Activated CD8-positive, alpha-beta memory T cell treated with anti-CD3 and anti-CD28 coated beads, Interleukin-2, amount 50 U/mL, for 24 hours (primary cell): ENCODE results near the gene MGAT4D.
"Not testable (repeated sequence)": the region's sequence is repeated elsewhere in the genome, so short reads cannot be mapped to it uniquely, and the experiment has no call there.

Source experiments
- DNase-seq: peaks from one replicate; pipeline ENCODE4 v3.0.0-alpha.2; 2020; ENCODE audit errors: extremely low read depth

MGAT4D gene

DNA sequence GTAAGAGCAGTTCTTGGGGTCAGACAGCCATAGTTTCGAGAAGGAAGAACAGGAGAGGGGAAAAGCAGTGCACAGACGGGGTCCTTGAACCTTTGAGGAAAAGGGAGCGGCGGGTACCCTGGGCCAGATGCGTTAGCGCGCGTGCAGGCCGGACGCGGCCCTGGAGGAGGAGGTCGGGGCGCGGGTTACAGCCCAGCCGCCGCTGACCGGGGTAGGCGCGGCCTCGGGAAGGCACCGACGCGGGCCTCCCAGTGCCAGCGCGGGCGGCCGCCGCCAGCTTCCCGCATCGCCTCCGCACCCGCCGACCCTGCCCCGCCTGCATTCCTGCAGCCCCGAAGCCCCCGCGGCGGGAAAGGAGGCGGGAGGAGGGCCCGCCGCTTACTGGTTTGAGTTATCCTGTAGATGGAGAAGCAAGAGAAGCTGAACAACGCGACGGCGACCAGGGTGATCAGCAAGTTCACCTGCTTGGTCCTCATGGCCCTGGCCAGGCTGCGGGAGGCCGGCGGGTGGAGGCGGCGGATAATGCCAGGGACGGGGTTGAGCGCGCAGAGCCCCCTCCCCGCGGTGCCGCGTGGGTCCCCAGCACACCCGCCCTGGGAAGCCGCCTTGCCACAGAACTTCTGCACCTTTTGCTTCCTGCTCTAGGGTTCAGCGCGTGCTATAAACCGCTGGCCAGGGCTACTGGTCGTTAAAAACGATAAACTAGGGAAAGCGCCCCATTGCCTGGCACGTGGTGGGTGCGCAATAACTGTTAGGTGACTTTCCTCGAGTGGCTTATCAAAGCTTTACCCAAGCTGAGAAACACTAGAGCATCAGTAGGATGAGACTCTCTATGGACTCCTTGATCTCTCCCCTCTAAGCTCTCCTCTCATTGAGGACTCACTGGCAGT is at the start of gene MGAT4D:
TSS of gene MGAT4D (minus strand) at position 547 of the 890 bp plus-strand sequence. CDS start at position 476, 71 bp downstream.
- no peak for DNase-seq

DNA sequence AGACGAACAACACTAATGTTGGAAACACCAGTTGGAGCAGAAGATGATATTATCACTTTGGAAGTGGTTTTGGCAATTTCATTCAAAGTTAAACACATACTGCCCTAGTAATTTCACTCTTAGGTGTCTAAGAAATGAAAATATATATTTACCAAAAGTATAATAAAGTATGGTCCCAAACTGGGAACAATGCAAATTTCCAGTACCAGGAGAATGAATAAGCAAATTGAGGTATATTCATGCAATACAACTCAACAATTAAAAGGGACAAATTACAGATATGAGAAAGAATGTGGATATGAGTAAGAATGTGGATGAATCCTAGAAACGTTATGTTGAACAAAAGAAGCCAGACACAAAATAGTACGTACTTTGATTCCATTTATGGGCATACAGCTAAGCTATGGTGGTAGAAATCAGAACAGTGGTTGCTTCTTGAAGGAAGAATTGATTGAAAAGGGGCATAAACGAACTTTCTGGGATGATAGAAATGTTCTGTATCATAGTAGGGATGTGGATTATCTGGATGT is 35.9 kb upstream of the MGAT4D start:
- DNase-seq: no peak

GRCh38 chr4:140529434-140529833 is 31.3 kb upstream of the MGAT4D start:
- DNase-seq: no peak

DNA sequence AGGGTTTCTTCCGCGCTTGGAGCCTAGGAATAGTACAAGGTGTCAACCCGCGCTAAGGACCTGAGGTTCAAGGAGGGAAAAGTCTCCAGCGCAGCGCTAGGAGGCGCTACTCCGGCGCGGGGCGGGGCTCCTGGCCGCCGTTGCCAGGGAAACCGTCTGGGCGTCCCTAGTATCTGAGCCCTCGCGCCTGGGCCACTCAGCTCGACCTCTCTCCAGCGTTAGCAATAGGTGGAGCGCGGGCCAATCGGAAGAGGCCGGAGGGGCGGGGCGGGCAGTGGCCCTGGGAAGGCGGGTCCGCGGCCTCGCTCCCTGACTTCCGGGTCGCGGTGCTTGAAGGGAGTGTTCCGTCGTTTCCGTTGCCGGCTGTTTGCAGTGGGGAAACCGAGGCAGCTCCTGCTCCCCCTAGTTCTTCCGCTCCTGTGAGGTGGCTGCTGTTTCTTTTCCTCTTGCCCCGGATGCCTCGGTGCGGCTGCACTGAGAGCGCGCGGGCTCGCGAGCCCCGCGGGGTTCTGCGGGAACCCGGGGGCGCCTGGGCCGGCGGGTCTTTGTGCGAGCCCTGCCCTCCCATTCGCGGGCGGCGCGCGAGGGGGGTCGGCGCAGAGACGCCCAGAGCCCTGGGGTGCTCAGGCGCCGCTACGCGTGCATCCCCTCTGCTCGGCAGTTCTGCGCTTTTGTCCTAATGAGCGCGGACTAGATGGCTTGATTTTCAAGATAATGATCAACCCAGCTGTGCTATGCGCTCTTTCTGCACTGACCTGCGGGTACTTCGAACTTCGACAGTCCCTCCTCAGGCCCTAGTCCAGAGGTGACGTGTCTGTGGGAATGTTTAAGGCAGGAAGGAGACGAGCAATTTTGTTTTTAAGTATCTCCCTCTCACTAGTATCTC is 26.0 kb upstream of the MGAT4D start, which contains the start of gene ELMOD2:
TSS of gene ELMOD2 (plus strand) at position 312 of the 886 bp plus-strand sequence. CDS start 1,261 bp downstream, outside the sequence.
- DNase-seq: peak; percentile 95

- DNase-seq: no peak
Measured at GRCh38 chr4:140523370-140523856, 25.3 kb upstream of the MGAT4D start.

GRCh38 chr4:140515423-140515822 is 17.3 kb upstream of the MGAT4D start:
- DNase-seq: no peak

DNA sequence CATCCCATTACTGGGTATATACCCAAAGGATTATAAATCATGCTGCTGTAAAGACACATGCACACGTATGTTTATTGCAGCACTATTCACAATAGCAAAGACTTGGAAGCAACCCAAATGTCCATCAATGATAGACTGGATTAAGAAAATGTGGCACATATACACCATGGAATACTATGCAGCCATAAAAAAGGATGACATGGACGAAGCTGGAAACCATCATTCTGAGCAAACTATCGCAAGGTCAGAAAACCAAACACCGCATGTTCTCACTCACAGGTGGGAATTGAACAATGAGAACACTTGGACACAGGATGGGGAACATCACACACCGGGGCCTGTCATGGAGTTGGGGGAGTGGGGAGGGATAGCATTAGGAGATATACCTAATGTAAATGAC is 15.7 kb upstream of the MGAT4D start:
- not testable (repeated sequence) for DNase-seq

DNA sequence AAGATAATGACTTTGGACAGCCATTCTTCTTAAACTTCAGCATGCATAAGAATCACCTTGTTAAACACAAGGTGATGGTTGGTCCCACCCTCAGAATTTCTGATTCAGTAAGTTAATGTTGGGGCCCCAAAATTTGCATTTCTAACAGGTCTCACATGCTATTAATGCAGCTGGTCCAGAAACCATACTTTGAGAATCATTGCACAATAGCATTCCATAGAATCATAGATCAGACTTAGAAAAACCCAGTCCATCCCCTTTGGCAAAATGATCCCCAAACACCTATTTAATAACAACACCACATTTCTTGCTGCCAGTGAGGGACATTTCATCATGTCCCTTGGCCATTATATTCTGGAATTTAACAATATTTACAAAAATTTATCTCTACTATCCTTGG is 6.2 kb upstream of the MGAT4D start:
- DNase-seq: no peak

- no peak for DNase-seq
Measured at GRCh38 chr4:140499391-140499790, 1.3 kb upstream of the MGAT4D start.

- no peak for DNase-seq
Measured at GRCh38 chr4:140497405-140497746, 717 bp downstream of the MGAT4D start.

DNA sequence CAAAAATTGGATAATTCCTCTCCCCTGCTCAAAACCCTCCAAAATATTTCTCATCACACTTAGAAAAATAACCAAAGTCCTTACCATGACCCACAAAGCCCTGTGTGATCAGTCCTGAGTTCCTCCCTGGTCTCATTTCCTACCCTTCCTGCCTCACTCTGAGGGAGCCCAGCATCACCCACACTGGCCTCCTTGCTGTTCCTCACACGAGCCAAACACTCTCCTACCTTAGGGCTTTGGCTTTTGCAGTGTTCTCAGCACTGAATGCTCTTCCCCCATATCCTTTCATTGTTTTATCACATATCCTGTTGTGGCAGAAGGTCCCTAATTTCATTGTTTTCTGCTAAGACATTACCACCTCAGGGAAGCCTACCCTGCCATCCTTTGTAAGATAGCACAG is 12.2 kb downstream of the MGAT4D start:
- DNase-seq: no peak

DNA sequence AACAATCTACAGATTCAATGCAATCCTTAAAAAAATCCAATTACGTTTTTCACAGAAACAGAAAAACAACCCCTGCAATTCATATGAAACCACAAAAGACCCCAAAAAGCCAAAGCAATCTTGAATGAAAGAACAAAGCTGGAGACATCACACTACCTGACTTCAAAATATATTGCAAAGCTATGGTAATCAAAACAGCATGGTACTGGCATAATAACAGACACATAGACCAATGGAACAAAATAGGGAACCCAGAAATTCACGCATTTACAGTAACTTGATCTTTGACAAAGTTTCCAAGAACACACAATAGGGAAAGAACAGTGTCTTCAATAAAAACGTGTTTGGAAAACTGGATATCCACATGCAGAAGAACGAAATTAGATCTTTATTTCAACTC is 14.6 kb downstream of the MGAT4D start:
- DNase-seq: no peak

GRCh38 chr4:140472156-140472555 is 25.9 kb downstream of the MGAT4D start:
- no peak for DNase-seq

DNA sequence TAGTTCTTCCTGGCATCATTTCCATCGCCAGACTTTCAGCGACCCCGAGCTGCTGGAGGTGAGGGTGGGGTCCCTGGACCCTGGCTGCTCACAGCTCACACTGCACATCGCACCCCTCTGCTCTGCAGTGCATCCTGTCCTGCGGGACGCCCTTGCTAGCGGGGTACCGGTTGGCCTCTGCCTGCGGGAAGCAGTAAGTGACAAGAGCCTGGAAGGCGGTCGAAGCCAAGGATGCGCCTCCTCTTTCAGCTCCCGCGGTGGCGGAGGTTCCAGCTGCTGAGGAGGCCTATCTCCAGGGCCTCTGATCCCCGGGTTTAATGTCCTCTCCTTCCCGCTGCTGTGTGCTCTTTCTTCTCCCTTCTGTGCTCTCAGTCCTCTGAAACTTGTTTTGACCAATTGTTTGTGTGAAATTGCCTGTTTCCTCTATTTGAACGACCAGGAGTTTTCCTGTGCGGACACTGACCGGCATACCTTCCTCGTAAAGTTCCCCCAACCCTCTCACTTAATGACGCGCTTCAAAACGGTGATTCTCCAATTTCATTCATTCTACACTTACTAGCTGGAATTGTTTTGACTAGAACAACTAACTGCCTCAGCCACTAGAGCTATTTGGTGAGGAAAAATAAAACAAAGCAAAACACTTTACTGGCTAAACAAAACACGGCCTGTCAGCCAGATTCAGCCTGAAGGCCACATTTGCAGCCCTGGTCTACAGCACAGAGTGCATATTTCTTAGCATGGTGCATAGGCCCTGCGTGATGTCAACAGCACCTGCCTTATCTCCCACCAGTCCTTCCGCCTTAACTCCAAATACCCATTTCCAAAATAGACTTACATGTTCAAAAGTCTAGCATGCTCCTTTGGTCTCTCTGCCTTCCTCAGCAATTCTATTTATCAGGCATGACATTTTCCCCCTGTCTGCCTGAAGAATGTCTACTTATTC is 28.0 kb downstream of the MGAT4D start:
- DNase-seq: no peak

DNA sequence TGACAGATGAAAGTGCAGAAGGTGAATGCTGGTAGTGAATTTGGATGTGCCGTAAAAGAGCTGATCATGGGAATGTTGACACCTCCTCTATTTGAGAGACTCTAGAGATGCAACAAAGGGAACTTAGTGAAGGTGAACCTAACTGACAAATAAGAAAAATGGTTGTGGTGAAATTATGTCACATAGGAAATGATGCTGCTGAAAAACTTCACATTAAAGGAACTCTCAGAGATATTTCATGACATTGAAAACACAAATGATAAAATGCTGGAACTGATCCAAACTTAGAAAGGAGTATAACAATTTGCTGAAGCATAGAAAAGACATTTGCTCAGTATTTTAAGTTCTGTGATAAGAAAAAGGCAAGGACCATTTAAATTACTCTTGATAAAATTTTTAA is 31.9 kb downstream of the MGAT4D start:
- no peak for DNase-seq

- DNase-seq: no peak
Measured at GRCh38 chr4:140463614-140464013, 34.5 kb downstream of the MGAT4D start.

DNA sequence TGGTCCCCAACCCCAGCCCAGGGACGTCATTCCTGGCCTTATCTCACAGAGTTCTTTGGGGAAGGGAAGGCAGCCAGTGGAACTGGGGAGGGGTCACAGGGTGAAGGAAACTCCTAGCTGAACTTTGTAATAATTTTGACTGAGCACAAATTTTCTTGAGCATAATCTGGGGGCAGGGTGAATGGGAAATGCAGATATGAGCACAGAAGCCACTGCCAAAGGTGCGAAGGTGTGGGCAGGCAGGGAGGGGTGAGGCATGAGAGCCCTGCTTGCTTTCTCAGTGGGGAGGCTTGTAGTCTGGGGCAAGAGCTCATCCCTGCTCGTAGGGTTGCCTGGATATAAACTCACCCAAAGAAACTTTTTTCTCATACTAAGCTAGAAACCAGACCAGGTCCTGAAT is 34.9 kb downstream of the MGAT4D start:
- DNase-seq: no peak

GRCh38 chr4:140450352-140450751 is 47.7 kb downstream of the MGAT4D start:
- no peak for DNase-seq

- DNase-seq: no peak
Measured at GRCh38 chr4:140448830-140449229, 49.3 kb downstream of the MGAT4D start.

- no peak for DNase-seq
Measured at GRCh38 chr4:140448162-140448561, 49.9 kb downstream of the MGAT4D start.

GRCh38 chr4:140444347-140444746 is 53.7 kb downstream of the MGAT4D start:
- not testable (repeated sequence) for DNase-seq
